HG02763 (cell line): ENCODE measurements around the gene N4BP2L1.

Experiments
- ATAC-seq: cut with Tn5 transposase; IDR thresholded peaks from one replicate; pipeline ENCODE4 v1.9.1; 2021; ENCODE audit warnings: mild to moderate bottlenecking, moderate library complexity; ENCODE audit not compliant: unreplicated experiment

Gene N4BP2L1

GRCh38 chr13:32427852-32428580 lies at the start of gene N4BP2L1:
Gene N4BP2L1 (minus strand): TSS chr13:32428130. CDS start chr13:32428082, 48 bp downstream.
- ATAC-seq: peak; percentile 74

- no peak for ATAC-seq
Observed at GRCh38 chr13:32476892-32477291, 49.0 kb upstream of the N4BP2L1 start.

GRCh38 chr13:32476021-32476731 lies 48.2 kb upstream of the N4BP2L1 start:
- no peak for ATAC-seq

- no peak for ATAC-seq
Observed at GRCh38 chr13:32474999-32475792, 47.3 kb upstream of the N4BP2L1 start.

- ATAC-seq: no peak
Observed at GRCh38 chr13:32473650-32474049, 45.7 kb upstream of the N4BP2L1 start.

GRCh38 chr13:32472194-32472621 lies 44.3 kb upstream of the N4BP2L1 start:
- ATAC-seq: peak; percentile 69

- ATAC-seq: no peak
Observed at GRCh38 chr13:32471187-32471922, 43.4 kb upstream of the N4BP2L1 start.

- no peak for ATAC-seq
Observed at GRCh38 chr13:32468502-32469142, 40.7 kb upstream of the N4BP2L1 start.

- no peak for ATAC-seq
Observed at GRCh38 chr13:32456591-32456990, 28.7 kb upstream of the N4BP2L1 start.

GRCh38 chr13:32455594-32455903 lies 27.6 kb upstream of the N4BP2L1 start:
- ATAC-seq: no peak

- ATAC-seq: no peak
Observed at GRCh38 chr13:32454886-32455593, 27.1 kb upstream of the N4BP2L1 start.

- no peak for ATAC-seq
Observed at GRCh38 chr13:32453981-32454380, 26.1 kb upstream of the N4BP2L1 start.

- ATAC-seq: no peak
Observed at GRCh38 chr13:32448972-32449371, 21.0 kb upstream of the N4BP2L1 start.

- no peak for ATAC-seq
Observed at GRCh38 chr13:32447894-32448623, 20.1 kb upstream of the N4BP2L1 start.

- no peak for ATAC-seq
Observed at GRCh38 chr13:32446773-32447465, 19.0 kb upstream of the N4BP2L1 start.

- ATAC-seq: no peak
Observed at GRCh38 chr13:32446220-32446619, 18.3 kb upstream of the N4BP2L1 start.

- no peak for ATAC-seq
Observed at GRCh38 chr13:32445461-32445860, 17.5 kb upstream of the N4BP2L1 start.

GRCh38 chr13:32443111-32443510 lies 15.2 kb upstream of the N4BP2L1 start:
- peak; percentile 72 for ATAC-seq

GRCh38 chr13:32438871-32439270 lies 10.9 kb upstream of the N4BP2L1 start:
- no peak for ATAC-seq
